Right lobe of liver (tissue), 4 donors: ENCODE data around the gene ADAT1.

Experiments used
- POLR2A ChIP-seq: fragments of 450-650 bp; IDR thresholded peaks from one replicate; pipeline ENCODE4 v1.6.1; 2017; ENCODE audit warnings: antibody characterized with exemption, mild to moderate bottlenecking
- TF ChIP-seq, protein P1 (sequence below), 4 donors: fragments of 200-600 bp in 3 of 4; fragments of 450-650 bp in 1 of 4; IDR thresholded peaks; one replicate each; pipeline versions ENCODE4 v1.5.1 to v1.8.0; 2016 to 2022; ENCODE audit warnings: antibody characterized with exemption in 4 of 4, mild to moderate bottlenecking in 2 of 4
- donor health status: DM: no; HTN: no; CAD: no.
- donor health status: DM: no; HTN: no; CAD: no.
- donor health status: DM: no; HTN: yes; CAD: no.

DNA sequence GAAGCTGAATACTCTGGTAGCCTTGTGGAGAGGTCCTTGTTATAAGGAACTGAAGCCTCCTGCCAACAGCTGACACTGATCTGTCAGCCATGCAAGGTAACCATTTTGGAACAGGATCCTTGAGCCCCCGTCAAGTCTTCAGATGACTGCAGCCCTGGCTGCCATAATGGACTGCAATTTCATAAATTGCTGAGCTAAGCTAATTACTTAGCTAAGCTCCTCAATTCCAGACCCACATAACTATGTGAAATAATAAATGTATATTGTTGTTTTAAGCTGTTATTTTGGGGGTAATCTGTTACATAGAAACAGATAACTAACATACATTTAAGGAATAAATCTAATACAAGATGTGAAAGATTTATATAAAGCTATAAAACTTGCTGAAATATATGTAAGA is 16.6 kb downstream of the ADAT1 start:
- TF ChIP-seq, protein P1, sequence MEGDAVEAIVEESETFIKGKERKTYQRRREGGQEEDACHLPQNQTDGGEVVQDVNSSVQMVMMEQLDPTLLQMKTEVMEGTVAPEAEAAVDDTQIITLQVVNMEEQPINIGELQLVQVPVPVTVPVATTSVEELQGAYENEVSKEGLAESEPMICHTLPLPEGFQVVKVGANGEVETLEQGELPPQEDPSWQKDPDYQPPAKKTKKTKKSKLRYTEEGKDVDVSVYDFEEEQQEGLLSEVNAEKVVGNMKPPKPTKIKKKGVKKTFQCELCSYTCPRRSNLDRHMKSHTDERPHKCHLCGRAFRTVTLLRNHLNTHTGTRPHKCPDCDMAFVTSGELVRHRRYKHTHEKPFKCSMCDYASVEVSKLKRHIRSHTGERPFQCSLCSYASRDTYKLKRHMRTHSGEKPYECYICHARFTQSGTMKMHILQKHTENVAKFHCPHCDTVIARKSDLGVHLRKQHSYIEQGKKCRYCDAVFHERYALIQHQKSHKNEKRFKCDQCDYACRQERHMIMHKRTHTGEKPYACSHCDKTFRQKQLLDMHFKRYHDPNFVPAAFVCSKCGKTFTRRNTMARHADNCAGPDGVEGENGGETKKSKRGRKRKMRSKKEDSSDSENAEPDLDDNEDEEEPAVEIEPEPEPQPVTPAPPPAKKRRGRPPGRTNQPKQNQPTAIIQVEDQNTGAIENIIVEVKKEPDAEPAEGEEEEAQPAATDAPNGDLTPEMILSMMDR (IDR thresholded peaks at IDR 0.05) = no peak
- TF ChIP-seq POLR2A = no peak
